Omental fat pad (tissue), 4 donors: ENCODE results near the gene CABLES1. TPM values are rescaled to one million over a fixed set of nuclear protein-coding genes. Genes with fewer than 3 reads are reported as not detected.

Experiments used
- ATAC-seq: fragments of 150-250 bp; one replicate; pipeline ENCODE4 v1.9.1; 2016; ENCODE audit warnings: mild to moderate bottlenecking, moderate library complexity; ENCODE audit not compliant: low FRiP score
- DNase-seq: peaks from one replicate; pipeline ENCODE4 v3.0.0-alpha.2; 2019; ENCODE audit warnings: low spot score
- total RNA-seq, 4 donors: library from RNA; depleted of rRNA; stranded (reverse); fragments of >200 nt; gene quantifications; one replicate each; pipeline ENCODE4 v1.1.0, GENCODE V29; 2016
- TF ChIP-seq, protein P1 (sequence below), 3 donors: fragments of 450-650 bp; IDR thresholded peaks; one replicate each; pipeline ENCODE4 v1.5.1; 2016 to 2017; ENCODE audit warnings: antibody characterized with exemption in 3 of 3, mild to moderate bottlenecking in 3 of 3, moderate library complexity in 2 of 3

CABLES1 gene
- total RNA-seq, 4 donors from 2014 or later = 24.4 to 95.9 (median 30.4) TPM

GRCh38 chr18:23231340-23232021 is 96.2 kb downstream of the CABLES1 start:
- DNase-seq (no peak), ATAC-seq (peak; percentile 73)
- TF ChIP-seq, protein P1, sequence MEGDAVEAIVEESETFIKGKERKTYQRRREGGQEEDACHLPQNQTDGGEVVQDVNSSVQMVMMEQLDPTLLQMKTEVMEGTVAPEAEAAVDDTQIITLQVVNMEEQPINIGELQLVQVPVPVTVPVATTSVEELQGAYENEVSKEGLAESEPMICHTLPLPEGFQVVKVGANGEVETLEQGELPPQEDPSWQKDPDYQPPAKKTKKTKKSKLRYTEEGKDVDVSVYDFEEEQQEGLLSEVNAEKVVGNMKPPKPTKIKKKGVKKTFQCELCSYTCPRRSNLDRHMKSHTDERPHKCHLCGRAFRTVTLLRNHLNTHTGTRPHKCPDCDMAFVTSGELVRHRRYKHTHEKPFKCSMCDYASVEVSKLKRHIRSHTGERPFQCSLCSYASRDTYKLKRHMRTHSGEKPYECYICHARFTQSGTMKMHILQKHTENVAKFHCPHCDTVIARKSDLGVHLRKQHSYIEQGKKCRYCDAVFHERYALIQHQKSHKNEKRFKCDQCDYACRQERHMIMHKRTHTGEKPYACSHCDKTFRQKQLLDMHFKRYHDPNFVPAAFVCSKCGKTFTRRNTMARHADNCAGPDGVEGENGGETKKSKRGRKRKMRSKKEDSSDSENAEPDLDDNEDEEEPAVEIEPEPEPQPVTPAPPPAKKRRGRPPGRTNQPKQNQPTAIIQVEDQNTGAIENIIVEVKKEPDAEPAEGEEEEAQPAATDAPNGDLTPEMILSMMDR (IDR thresholded peaks at IDR 0.05) = no peak

- ATAC-seq (no peak), DNase-seq (no peak)
- TF ChIP-seq, protein P1 (IDR thresholded peaks at IDR 0.05) = no peak
Measured at GRCh38 chr18:23232331-23232730, 97.0 kb downstream of the CABLES1 start.

DNA sequence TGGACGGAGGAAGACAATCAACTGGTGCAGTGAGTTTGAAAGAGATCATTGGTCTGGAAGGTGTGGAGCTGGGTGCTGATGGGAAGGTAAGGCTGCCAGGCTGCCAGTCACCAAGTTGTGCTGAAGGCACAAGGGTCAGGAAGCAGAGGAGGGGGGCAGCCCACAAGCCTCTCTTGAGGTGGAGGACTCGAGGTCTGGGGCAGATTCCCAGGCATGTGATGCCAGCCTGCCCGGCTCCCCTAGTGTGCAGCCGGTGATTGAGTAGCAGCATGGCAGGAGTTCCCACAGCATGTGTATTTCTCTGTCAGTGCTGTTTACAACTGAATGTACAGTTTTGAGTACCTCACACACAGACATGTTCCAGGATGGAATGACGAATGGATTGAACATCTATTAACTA is 99.3 kb downstream of the CABLES1 start:
- TF ChIP-seq, protein P1 (IDR thresholded peaks at IDR 0.05) = no peak
- no peak for DNase-seq
- ATAC-seq = no peak

DNA sequence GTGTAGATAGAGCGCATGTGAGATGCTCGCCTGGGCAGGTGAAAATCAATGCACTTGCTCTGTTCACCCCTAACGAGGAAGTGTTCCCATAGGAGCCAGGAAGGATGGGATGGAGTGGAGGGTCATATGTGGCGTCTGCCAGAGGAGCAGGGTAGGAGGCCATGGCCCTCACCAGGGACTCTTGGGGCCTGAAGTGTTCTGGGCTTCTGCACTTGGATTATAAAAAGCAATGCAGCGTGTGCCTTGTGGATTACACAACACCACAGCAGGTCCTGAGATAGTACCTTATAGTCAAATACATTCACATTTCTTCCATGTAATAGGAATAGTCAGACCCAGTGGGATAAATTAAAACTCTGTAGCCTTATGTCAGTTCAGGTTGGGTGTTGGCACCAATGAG is 100.1 kb downstream of the CABLES1 start:
- TF ChIP-seq, protein P1 (IDR thresholded peaks at IDR 0.05) = no peak
- ATAC-seq (no peak), DNase-seq (no peak)

DNA sequence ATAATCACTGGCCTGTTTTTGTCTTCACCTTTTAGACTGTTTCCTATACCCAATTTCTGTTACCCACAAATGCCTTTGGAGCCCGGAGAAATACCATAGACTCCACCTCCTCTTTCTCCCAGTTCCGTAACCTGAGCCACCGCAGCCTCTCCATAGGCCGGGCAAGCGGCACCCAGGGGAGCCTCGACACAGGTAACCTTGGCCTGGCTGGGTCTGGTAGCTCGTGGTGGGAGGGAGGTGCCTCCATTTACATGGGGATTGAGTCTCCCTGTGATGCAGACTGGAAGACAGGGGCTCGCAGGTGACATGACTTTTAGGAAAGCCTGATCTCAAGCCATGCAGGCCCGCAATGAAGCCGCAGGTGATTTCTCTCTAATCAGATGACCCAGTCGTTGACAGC is 100.6 kb downstream of the CABLES1 start:
- no peak for DNase-seq
- TF ChIP-seq, protein P1 (IDR thresholded peaks at IDR 0.05) = no peak
- ATAC-seq = no peak

DNA sequence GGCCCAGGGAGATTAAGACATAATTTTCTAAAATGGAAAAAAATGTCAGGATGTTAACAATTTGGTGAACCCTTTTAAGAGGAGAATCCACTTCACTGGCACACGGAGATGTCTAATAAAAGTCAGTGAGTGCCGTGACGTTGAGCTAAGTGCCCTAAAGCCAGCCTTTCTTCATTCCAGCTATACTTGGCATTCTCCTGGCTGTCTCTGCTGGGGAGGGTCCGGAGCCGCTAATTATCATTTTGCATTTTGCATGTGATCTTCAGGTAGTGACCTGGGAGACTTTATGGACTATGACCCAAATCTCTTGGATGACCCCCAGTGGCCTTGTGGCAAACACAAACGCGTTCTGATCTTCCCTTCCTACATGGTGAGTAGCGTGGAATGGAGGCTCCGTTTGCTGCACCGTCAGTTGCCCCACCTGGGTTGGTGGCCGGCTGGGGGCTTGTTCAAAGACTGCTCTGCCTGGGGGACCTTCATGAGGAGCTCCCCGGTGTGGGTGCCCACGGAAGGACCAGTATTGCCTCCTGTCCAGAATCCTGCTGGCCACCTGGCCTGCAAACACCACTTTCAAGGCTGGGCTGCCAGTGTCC is 101.7 kb downstream of the CABLES1 start:
- DNase-seq = no peak
- ATAC-seq = no peak
- TF ChIP-seq, protein P1 (IDR thresholded peaks at IDR 0.05) = no peak
